ENCODE data around the gene PEPD.

The PEPD gene

GRCh38 chr19:33376423-33376822, 145.2 kb downstream of the PEPD start:
- no peak for DNase-seq

DNA sequence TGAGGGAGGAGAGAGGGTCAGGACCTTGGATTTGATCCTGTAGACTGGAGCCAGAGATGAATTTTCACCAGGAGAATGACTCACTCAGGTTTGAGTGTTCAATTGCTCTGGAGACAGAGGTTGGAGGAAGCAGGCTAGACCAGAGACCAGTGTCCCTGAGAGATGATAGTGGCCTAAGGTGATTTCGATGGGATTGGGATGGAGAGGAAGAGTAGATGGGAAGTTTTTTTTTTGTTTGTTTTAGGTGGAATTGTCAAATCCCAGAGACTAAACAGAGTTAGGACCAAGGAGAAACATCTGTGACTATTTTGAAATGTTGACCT, 145.8 kb downstream of the PEPD start:
- DNase-seq, result no peak

- no peak for DNase-seq
These were observed 146.3 kb downstream of the PEPD start for GRCh38 chr19:33375156-33375836.

DNA sequence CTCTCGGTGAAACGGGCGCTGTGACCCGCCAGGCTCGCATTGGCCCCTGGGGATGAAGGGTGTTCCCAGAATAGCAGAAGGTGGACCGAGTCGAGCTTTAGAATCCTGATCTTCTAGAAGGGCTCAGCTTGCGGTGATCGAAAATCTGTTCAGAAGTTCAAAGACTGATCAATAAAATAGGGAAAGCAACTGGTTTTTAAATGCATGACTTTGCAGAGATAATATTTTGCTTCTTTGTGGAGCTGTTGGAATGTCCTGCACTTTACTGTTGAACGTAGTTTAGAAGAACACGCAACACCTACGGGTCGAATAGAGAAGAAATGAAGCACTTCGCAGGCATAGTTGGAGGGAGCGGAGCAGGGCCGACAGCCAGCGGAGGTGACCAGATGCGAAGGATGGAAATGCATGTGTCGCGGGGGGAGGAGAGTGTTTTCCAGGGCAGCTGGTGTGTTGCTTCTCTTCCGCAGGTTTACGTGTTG, 147.3 kb downstream of the PEPD start:
- no peak for DNase-seq

DNA sequence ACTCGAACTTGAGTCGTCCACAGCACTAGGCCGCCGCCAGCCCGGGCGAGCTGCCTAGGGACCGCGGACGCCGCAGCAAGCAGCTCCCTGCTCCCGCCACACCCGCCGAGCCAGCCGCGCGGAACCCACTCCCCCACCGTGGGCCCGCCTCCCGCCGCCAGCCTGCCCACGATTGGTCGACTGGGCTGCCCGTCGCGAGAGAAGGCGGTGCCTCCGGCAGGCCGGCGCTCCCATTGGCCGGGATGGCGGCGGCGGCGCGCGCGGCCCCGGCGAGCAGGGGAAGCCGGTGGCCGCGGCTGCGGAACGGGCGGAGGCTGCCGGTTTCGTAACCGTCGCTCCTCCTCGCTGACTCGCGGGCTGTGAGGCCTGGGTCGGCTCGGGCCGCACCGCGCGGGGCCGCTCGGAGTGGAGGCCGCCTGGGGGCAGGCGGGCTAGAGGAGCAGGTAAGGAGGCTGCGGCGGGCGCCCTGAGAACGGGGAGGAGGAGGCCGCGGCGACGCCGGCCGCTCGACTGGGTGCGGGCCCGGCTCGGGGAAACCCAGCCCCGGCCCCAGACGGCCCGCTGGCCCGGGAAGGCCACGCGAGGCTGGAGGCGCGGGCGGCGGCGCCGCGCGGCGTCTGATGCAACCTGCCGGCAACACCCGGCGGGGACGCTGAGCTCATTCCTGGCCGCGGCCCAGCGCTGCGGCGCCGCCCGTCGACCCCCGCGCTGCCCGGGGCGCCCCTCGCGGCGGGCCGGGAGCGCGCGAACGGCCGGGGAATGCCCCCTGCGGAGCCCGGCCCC, 147.9 kb downstream of the PEPD start, which contains the start of gene CEBPG:
Gene CEBPG (plus strand): TSS at position 257 of the 783 bp plus-strand sequence. CDS start 5,531 bp downstream, outside the sequence.
- DNase-seq, result peak; percentile 80 to 94

DNA sequence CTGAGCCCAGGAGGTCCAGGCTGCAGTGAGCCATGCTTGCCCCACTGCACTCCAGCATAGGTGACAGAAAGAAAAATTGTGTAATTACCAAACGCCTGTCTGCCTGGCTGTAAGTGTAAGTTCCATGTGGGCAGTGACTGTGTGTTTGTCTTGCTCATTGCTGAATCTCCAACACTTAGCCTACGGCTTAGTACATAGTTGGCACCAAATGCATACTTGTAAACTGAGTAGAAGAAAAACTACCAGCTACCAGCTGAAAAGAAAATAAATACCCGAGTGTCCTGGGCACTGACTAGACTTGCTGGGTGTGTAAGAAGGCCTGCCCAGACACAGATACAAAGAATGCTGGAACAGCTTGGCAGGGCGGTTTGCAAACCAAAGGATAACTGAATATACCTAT, 150.8 kb downstream of the PEPD start:
- DNase-seq, result no peak

DNA sequence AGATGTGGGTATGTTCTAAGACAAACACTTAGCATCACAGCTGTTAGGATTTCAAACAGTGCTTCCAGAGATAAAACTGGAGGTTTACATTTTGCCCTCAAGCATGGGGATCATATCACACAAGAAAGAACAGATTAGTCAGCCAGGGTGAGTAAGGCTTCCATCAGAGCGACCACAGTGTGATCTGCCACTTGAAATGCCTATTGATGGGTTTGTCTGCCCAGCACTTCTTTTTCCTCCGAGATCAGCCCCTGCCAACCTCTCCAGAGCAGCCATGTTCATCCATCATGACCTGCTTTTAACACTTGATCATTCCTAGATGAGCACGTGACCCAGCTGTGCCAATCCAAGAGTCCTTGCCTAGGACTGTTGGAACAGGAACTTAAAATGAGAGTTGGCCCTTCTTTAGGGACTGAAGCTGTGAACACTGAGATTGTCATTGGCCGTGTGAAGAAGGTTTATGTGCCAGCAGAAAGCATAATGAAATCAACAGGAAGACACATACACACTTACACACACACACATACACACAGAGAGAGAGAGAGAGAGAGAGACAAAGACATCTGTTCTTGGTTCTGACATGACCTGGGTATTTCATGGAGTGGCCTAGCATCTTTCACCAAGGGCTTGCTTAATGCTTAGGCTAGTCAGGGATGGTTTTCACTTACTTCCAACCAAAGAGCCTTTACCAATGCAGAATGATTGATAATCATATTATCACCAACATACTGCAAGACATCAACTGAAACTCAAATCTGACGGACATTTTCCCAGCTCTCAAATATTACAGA, 153.3 kb downstream of the PEPD start:
- no peak for DNase-seq

GRCh38 chr19:33366897-33367296, 154.7 kb downstream of the PEPD start:
- no peak for DNase-seq

GRCh38 chr19:33366127-33366526, 155.5 kb downstream of the PEPD start:
- DNase-seq, result no peak

DNA sequence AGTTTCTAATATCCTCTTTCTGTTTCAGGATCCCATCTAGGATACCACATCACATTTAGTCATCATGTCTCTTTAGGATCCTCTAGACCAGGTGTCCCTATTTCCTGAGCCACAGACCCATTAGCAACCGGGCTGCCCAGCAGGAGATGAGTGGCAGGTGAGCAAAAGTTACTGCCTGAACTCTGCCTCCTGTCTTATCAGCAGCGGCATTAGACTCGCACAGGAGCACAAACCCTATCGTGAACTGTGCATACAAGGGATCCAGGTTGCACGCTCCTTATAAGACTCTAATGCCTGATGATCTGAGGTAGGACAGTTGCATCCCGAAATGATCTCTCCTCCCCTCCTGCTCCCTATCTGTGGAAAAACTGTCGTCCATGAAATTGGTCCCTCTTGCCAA, 155.9 kb downstream of the PEPD start:
- no peak for DNase-seq

DNA sequence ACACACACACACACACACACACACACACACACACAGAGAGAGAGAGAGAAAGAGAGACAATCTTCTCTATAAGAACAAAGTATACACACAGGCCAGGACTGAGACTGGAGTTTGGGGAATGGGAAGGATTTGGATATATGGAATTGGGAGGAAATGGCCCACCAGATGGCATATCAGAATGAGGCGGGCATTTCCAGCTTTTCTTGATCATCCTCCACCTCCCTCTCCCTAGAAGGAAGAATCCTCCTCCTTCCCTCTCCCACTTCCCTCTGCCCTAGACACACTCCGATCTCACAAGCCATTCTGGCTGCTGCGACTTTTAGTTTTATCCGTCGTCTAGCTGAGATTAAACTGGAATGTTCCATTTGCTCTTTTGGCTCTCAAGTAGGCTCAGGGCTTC, 158.1 kb downstream of the PEPD start:
- no peak for DNase-seq

DNA sequence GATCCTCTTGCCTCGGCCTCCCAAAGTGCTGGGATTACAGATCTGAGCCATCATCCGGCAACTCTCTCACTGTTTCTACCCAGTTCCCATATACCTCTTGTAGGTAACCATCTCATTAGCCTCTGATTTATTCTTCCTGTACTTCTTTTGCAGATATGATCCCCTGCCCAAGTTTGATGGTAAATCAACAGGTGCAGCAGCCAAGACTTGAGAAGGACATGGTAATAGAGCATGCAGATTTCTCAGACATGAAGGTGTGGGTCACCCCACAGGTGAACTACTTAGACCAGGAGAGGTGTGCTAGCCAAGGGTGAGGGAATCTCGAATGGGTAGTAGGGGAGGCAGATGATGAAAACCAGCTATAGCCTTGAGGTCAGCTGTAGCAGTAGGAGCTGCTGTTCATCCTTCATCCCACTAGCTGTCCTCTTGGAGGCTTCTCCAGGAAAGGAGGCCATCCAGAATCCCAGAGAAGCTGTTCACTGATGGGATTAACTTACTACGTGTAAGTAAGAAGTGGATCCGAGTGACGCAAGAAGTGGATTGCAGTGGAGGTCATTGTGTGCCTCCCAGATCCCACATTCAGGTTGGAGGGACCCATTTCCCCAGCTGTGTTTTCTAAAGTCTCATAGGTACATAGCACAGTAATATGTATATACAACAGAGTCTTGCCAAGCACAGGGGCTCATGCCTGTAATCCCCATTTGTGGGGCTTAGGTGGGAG, 158.9 kb downstream of the PEPD start:
- no peak for DNase-seq

GRCh38 chr19:33359581-33359980, 162.0 kb downstream of the PEPD start:
- no peak for DNase-seq

DNA sequence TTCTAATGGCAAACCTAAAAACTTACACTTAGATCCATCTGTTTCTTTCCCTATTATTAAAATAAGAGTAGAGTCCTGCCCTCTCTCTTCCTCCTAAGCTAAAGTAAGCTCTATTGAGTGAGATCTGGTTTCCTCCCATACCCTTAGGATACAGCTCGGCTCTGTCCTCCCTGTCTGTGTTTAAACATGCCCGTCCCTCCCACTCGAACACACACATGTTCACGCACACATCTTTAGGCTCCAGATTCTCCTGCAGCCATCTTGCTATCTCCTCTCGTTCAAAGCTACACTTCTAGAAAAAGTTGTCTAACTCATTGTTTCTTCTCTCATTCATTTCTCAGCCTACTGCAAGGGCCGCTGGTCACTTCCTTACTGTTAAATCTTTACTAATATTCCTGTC, 163.2 kb downstream of the PEPD start:
- DNase-seq, result no peak

GRCh38 chr19:33357556-33357955, 164.0 kb downstream of the PEPD start:
- DNase-seq, result no peak

GRCh38 chr19:33355535-33355934, 166.1 kb downstream of the PEPD start:
- no peak for DNase-seq

DNA sequence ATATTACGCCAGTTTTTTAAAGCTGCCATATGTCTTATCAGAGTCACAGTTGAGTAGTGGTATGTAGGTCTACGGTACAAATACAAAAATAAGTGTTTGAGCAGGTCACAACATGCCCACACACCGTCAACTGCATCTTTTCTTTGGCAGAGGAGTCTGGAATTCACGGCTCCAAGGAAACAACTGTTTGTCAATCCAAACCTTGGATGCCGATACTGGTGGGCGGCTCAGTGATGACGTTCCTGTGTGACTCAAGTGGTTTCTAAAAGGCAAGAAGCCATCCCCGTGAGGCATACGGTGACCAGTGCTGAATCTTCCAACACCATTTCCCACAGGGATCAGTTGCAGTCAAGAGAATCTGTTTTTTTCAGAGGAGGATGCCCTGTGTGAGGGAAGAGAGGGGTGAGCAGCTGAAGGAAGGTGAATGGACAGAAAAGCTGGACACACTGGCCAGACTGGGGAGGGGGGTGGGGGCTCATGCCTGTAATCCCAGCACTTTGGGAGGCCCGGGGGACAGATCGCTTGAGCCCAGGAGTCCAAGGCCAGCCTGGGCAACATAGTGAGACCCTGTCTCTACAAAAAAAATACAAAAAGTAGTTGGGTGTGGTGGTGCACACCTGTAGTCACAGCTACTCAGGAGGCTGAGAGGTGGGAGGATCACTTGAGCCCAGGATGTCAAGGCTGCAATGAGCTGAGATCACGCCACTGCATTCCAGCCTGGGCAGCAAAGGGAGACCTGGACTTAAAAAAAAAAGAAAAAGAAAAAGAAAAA, 170.9 kb downstream of the PEPD start:
- no peak for DNase-seq

- DNase-seq, result no peak
These were observed 172.0 kb downstream of the PEPD start for GRCh38 chr19:33349319-33350289.

DNA sequence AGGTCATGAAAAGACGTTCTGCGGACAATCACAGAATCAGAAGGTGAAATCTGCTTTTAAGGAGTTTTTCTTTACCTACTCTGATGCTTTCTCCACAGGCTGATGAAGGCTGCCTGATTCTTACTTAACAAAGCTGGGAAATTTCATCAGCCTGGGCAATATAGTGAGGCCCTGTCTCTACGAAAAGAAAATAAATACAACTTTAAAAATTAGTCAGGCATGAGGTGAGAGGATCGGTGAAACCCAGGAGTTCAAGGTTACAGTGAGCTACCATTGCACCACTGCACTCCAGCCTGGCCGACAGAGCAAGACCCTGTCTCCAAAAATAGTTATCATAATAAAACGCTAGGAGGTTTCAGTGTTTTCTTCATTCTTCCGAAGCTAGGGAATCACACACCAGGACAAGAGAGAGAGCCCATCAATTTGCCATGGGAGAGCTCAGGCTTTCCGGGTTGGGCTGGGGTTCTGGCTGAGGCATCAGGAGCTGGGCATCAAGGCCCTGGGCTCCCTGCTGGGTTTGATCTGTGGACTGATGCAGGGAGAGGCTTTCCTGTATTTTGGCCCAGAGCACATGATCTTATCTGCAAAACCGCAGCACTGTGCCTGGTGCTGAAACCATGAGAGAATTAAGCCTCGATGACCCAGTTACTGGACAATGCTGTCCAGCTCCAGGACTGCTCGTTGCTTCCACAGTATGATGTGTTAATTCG, 173.1 kb downstream of the PEPD start:
- DNase-seq, result no peak

DNA sequence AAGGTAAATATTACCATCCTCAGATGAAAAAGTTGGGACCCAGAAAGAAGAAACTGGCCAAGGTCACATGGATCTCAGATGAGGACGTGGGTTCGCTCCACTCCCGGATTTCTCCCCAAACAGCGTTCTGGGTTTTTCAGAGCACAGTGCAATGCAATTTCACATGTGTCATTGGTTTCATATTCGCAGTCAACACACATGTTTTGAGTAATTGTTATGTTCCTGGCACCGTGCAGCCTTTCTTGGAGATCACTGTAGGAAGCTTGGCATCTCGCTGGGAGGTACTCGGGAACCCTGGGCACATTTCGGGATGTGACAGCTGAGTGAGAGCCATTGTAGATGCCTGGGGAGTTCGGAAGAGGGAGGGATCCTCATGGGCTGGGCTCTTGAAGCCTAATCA, 174.3 kb downstream of the PEPD start:
- no peak for DNase-seq

Measured in NCI-H1930 (cell line).